ENCODE measurements around the gene GREB1. TPM values are rescaled to one million over a fixed set of nuclear protein-coding genes. Genes with fewer than 3 reads are reported as not detected.

Gene GREB1
- total and polyA plus RNA-seq, 2 of the 13 experiments (the other 11 are each of a cell fraction or from before 2014, with no cell fraction given), result 31.3 to 61.2 TPM

DNA sequence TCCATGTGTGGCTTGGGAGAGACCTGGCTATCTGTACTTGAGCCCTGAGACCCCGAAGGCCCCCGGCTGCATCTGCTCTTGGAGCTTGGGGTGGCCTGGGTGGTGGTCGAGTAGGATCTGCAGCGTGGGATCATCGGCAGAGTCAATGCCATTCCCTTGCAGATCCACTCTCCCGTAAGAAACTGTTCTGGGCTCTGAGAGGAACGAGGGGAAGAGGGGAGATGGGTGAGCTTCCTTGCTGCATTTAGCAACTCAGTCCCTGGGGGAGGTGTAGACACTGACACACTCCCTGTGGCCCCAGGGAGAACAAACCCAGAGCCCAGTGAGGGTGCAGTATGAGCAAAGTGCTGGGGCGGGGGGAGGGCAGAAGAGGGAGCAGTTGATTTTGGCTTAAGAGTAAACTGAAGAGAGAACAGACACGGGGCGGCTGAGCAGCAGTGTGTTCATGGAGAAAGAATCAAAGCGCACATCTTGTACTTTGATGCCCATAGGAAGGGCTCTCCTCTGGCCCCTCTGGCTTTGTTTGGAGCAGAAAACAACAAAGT is 8.5 kb downstream of the GREB1 start (continued):
- TF ChIP-seq, protein P1, sequence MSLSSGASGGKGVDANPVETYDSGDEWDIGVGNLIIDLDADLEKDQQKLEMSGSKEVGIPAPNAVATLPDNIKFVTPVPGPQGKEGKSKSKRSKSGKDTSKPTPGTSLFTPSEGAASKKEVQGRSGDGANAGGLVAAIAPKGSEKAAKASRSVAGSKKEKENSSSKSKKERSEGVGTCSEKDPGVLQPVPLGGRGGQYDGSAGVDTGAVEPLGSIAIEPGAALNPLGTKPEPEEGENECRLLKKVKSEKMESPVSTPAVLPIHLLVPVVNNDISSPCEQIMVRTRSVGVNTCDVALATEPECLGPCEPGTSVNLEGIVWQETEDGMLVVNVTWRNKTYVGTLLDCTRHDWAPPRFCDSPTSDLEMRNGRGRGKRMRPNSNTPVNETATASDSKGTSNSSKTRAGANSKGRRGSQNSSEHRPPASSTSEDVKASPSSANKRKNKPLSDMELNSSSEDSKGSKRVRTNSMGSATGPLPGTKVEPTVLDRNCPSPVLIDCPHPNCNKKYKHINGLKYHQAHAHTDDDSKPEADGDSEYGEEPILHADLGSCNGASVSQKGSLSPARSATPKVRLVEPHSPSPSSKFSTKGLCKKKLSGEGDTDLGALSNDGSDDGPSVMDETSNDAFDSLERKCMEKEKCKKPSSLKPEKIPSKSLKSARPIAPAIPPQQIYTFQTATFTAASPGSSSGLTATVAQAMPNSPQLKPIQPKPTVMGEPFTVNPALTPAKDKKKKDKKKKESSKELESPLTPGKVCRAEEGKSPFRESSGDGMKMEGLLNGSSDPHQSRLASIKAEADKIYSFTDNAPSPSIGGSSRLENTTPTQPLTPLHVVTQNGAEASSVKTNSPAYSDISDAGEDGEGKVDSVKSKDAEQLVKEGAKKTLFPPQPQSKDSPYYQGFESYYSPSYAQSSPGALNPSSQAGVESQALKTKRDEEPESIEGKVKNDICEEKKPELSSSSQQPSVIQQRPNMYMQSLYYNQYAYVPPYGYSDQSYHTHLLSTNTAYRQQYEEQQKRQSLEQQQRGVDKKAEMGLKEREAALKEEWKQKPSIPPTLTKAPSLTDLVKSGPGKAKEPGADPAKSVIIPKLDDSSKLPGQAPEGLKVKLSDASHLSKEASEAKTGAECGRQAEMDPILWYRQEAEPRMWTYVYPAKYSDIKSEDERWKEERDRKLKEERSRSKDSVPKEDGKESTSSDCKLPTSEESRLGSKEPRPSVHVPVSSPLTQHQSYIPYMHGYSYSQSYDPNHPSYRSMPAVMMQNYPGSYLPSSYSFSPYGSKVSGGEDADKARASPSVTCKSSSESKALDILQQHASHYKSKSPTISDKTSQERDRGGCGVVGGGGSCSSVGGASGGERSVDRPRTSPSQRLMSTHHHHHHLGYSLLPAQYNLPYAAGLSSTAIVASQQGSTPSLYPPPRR (CRISPR knock-in tag; IDR thresholded peaks at IDR 0.05; ENCODE audit: borderline replicate concordance), result peak; percentile 55; the same call in 1 of the 2 replicates
- no peak for TF ChIP-seq ZNF570 (CRISPR knock-in tag; IDR thresholded peaks at IDR 0.05; ENCODE audit: borderline replicate concordance)
- no peak for TF ChIP-seq NPAS2 (CRISPR knock-in tag; IDR thresholded peaks at IDR 0.05; ENCODE audit: borderline replicate concordance)
- no peak for TF ChIP-seq CENPT (CRISPR knock-in tag; IDR thresholded peaks at IDR 0.05; ENCODE audit: low read depth)
- TF ChIP-seq FLYWCH1 (CRISPR knock-in tag; IDR thresholded peaks at IDR 0.05), result no peak
- TF ChIP-seq, protein P2, sequence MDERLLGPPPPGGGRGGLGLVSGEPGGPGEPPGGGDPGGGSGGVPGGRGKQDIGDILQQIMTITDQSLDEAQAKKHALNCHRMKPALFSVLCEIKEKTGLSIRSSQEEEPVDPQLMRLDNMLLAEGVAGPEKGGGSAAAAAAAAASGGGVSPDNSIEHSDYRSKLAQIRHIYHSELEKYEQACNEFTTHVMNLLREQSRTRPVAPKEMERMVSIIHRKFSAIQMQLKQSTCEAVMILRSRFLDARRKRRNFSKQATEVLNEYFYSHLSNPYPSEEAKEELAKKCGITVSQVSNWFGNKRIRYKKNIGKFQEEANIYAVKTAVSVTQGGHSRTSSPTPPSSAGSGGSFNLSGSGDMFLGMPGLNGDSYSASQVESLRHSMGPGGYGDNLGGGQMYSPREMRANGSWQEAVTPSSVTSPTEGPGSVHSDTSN (CRISPR knock-in tag; IDR thresholded peaks at IDR 0.05), result no peak
- no peak for TF ChIP-seq NCOA5 (CRISPR knock-in tag; IDR thresholded peaks at IDR 0.05)
- TF ChIP-seq PCBP2 (optimal IDR thresholded peaks at IDR 0.05; ENCODE audit: low read depth, low read length, poor library complexity, severe bottlenecking), result no peak
- no peak for TF ChIP-seq ZFAT (CRISPR knock-in tag; conservative IDR thresholded peaks at IDR 0.05)
- TF ChIP-seq SP2 (CRISPR knock-in tag; IDR thresholded peaks at IDR 0.05), result no peak
- no peak for TF ChIP-seq CBX1 (IDR thresholded peaks at IDR 0.05; ENCODE audit: low read depth)
- TF ChIP-seq ZNF329 (CRISPR knock-in tag; IDR thresholded peaks at IDR 0.05; ENCODE audit: low read depth), result no peak
- no peak for TF ChIP-seq CCAR2 (optimal IDR thresholded peaks at IDR 0.05; ENCODE audit: low read depth, low read length)
- TF ChIP-seq TEAD2 (CRISPR knock-in tag; IDR thresholded peaks at IDR 0.05), result no peak
- TF ChIP-seq GTF2F1 (IDR thresholded peaks at IDR 0.05; ENCODE audit: low read length), result no peak
- no peak for TF ChIP-seq TFDP2 (CRISPR knock-in tag; IDR thresholded peaks at IDR 0.05)
- TF ChIP-seq, protein P3, sequence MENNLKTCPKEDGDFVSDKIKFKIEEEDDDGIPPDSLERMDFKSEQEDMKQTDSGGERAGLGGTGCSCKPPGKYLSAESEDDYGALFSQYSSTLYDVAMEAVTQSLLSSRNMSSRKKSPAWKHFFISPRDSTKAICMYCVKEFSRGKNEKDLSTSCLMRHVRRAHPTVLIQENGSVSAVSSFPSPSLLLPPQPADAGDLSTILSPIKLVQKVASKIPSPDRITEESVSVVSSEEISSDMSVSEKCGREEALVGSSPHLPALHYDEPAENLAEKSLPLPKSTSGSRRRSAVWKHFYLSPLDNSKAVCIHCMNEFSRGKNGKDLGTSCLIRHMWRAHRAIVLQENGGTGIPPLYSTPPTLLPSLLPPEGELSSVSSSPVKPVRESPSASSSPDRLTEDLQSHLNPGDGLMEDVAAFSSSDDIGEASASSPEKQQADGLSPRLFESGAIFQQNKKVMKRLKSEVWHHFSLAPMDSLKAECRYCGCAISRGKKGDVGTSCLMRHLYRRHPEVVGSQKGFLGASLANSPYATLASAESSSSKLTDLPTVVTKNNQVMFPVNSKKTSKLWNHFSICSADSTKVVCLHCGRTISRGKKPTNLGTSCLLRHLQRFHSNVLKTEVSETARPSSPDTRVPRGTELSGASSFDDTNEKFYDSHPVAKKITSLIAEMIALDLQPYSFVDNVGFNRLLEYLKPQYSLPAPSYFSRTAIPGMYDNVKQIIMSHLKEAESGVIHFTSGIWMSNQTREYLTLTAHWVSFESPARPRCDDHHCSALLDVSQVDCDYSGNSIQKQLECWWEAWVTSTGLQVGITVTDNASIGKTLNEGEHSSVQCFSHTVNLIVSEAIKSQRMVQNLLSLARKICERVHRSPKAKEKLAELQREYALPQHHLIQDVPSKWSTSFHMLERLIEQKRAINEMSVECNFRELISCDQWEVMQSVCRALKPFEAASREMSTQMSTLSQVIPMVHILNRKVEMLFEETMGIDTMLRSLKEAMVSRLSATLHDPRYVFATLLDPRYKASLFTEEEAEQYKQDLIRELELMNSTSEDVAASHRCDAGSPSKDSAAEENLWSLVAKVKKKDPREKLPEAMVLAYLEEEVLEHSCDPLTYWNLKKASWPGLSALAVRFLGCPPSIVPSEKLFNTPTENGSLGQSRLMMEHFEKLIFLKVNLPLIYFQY (CRISPR knock-in tag; IDR thresholded peaks at IDR 0.05; ENCODE audit: borderline replicate concordance), result no peak

Measured in HepG2 (cell line).